ENCODE measurements around the gene CYP27B1. TPM values are rescaled to one million over a fixed set of nuclear protein-coding genes. Genes with fewer than 3 reads are reported as not detected.

The CYP27B1 gene
- total RNA-seq, 2 experiments from 2014 or later: 6.9 to 7.1 TPM

DNA sequence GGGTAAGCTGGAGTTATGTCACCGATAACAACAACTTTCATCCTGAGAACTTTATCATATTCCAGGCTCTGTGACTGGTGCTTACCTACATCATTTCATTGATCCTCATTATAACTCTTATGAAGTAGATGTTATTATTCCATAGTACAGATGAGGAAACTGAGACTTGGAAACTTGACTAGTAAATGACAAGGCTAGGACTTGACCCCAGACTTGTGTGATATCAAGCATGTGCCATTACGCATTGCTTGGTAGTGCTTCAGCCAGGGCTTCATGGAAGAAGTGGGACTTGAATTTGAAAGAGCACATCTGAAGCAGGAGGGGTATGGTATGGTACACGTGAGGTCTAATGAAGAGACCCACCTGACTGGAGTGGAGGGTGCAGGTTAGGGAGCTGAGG, 39.8 kb upstream of the CYP27B1 start:
- H3K36me3 ChIP-seq (ENCODE audit: insufficient read depth, low read length): peaks cover 10% of the 10 kb centered on the region; the same call in 1 of the 2 replicates
- ChIA-PET CTCF (ENCODE audit: unreplicated experiment) (interaction anchor here (0.7 kb wide), 1 partner anchor 99 kb away, joined by 3 read pairs; no protein-coding TSS in a partner anchor), POLR2A (interaction anchor here (1.1 kb wide), 1 partner anchor 19 kb away, joined by 4 read pairs; no protein-coding TSS in a partner anchor)
- no TSS peak for BruUV-seq (replicated peaks)
- no peak overlapping the region for H3K4me2 ChIP-seq (ENCODE audit: low read length)
- H3K27ac ChIP-seq (ENCODE audit: low read depth, low read length, poor library complexity, severe bottlenecking): no peak overlapping the region
- no peaks in the 10 kb centered on the region for H3K9me2 ChIP-seq (ENCODE audit: insufficient read depth, low read length)
- no peak overlapping the region for H3K4me3 ChIP-seq (ENCODE audit: low read depth, low read length, poor library complexity, severe bottlenecking)
- H4K20me1 ChIP-seq (ENCODE audit: insufficient read depth, low read length): no peaks in the 10 kb centered on the region
- H3K79me2 ChIP-seq (ENCODE audit: insufficient read depth, low read depth, low read length): no peaks in the 10 kb centered on the region
- H3K9me3 ChIP-seq (ENCODE audit: low read length): no peaks in the 10 kb centered on the region
- no peak overlapping the region for H2AFZ ChIP-seq (ENCODE audit: low read length)
- intact Hi-C loops (cut with micrococcal nuclease; ENCODE audit: unreplicated experiment): no loop called here
- no peak for DNase-seq (ENCODE audit: low spot score)
- H3K4me1 ChIP-seq (ENCODE audit: insufficient read depth, low read length, poor library complexity, severe bottlenecking): no peaks in the 10 kb centered on the region
- no peak for TF ChIP-seq EZH2phosphoT487 (IDR thresholded peaks at IDR 0.05; ENCODE audit: borderline replicate concordance, low read depth, low read length)
- TF ChIP-seq, protein P1, sequence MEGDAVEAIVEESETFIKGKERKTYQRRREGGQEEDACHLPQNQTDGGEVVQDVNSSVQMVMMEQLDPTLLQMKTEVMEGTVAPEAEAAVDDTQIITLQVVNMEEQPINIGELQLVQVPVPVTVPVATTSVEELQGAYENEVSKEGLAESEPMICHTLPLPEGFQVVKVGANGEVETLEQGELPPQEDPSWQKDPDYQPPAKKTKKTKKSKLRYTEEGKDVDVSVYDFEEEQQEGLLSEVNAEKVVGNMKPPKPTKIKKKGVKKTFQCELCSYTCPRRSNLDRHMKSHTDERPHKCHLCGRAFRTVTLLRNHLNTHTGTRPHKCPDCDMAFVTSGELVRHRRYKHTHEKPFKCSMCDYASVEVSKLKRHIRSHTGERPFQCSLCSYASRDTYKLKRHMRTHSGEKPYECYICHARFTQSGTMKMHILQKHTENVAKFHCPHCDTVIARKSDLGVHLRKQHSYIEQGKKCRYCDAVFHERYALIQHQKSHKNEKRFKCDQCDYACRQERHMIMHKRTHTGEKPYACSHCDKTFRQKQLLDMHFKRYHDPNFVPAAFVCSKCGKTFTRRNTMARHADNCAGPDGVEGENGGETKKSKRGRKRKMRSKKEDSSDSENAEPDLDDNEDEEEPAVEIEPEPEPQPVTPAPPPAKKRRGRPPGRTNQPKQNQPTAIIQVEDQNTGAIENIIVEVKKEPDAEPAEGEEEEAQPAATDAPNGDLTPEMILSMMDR (conservative IDR thresholded peaks at IDR 0.05; ENCODE audit: low read length): no peak

GRCh38 chr12:57803319-57803893, 36.5 kb upstream of the CYP27B1 start:
- Histone ChIP-seq H3K4me1 (ENCODE audit: insufficient read depth, low read length, poor library complexity, severe bottlenecking) (no peaks in the 10 kb centered on the region), H4K20me1 (ENCODE audit: insufficient read depth, low read length) (no peaks in the 10 kb centered on the region), H3K27ac (ENCODE audit: low read depth, low read length, poor library complexity, severe bottlenecking) (no peak overlapping the region), H2AFZ (ENCODE audit: low read length) (no peak overlapping the region), H3K9me2 (ENCODE audit: insufficient read depth, low read length) (no peaks in the 10 kb centered on the region), H3K4me2 (ENCODE audit: low read length) (no peak overlapping the region), H3K36me3 (ENCODE audit: insufficient read depth, low read length) (peaks cover 28% of the 10 kb centered on the region; the same call in 1 of the 2 replicates), H3K9me3 (ENCODE audit: low read length) (no peaks in the 10 kb centered on the region), H3K79me2 (ENCODE audit: insufficient read depth, low read depth, low read length) (no peaks in the 10 kb centered on the region), H3K4me3 (ENCODE audit: low read depth, low read length, poor library complexity, severe bottlenecking) (no peak overlapping the region)
- peak; percentile 43 for DNase-seq (ENCODE audit: low spot score)
- TF ChIP-seq, protein P1 (conservative IDR thresholded peaks at IDR 0.05; ENCODE audit: low read length): peak; percentile 89
- no peak for TF ChIP-seq EZH2phosphoT487 (IDR thresholded peaks at IDR 0.05; ENCODE audit: borderline replicate concordance, low read depth, low read length)
- POLR2A ChIA-PET: interaction anchor here (1.4 to 2.1 kb wide), 2 partner anchors 71 to 100 kb away, joined by 3 to 5 read pairs; no protein-coding TSS in a partner anchor
- CTCF ChIA-PET (ENCODE audit: unreplicated experiment): interaction anchor here (1.3 kb wide), 1 partner anchor 26 kb away, joined by 3 read pairs; no protein-coding TSS in a partner anchor
- no TSS peak for BruUV-seq (replicated peaks)
- intact Hi-C loops (cut with micrococcal nuclease; ENCODE audit: unreplicated experiment): loop anchor here (1.0 kb wide), 2 partner anchors 28 to 102 kb away; no protein-coding TSS in a partner anchor

GRCh38 chr12:57802607-57803006, 35.7 kb upstream of the CYP27B1 start:
- Histone ChIP-seq H2AFZ (ENCODE audit: low read length) (no peak overlapping the region), H3K4me1 (ENCODE audit: insufficient read depth, low read length, poor library complexity, severe bottlenecking) (no peaks in the 10 kb centered on the region), H3K9me3 (ENCODE audit: low read length) (no peaks in the 10 kb centered on the region), H3K9me2 (ENCODE audit: insufficient read depth, low read length) (no peaks in the 10 kb centered on the region), H3K27ac (ENCODE audit: low read depth, low read length, poor library complexity, severe bottlenecking) (no peak overlapping the region), H3K36me3 (ENCODE audit: insufficient read depth, low read length) (peaks cover 30% of the 10 kb centered on the region; the same call in 1 of the 2 replicates), H3K4me2 (ENCODE audit: low read length) (no peak overlapping the region), H3K4me3 (ENCODE audit: low read depth, low read length, poor library complexity, severe bottlenecking) (no peak overlapping the region), H4K20me1 (ENCODE audit: insufficient read depth, low read length) (no peaks in the 10 kb centered on the region), H3K79me2 (ENCODE audit: insufficient read depth, low read depth, low read length) (no peaks in the 10 kb centered on the region)
- CTCF ChIA-PET (ENCODE audit: unreplicated experiment): interaction anchor here (0.6 to 1.4 kb wide), 5 partner anchors 13 to 93 kb away, joined by 3 to 7 read pairs (median 3); partner anchors contain the start of gene AVIL
- TF ChIP-seq, protein P1 (conservative IDR thresholded peaks at IDR 0.05; ENCODE audit: low read length): no peak
- TF ChIP-seq EZH2phosphoT487 (IDR thresholded peaks at IDR 0.05; ENCODE audit: borderline replicate concordance, low read depth, low read length): no peak
- BruUV-seq (replicated peaks): no TSS peak
- intact Hi-C loops (cut with micrococcal nuclease; ENCODE audit: unreplicated experiment): loop anchor here (1.0 kb wide), 2 partner anchors 29 to 103 kb away; no protein-coding TSS in a partner anchor
- POLR2A ChIA-PET: interaction anchor here (0.6 to 2.1 kb wide), 6 partner anchors 18 to 115 kb away, joined by 3 to 5 read pairs (median 3); no protein-coding TSS in a partner anchor
- no peak for DNase-seq (ENCODE audit: low spot score)
